ENCODE data around the gene TFAP2D. TPM values are rescaled to one million over a fixed set of nuclear protein-coding genes. Genes with fewer than 3 reads are reported as not detected.

Gene TFAP2D
- total and polyA plus RNA-seq, 10 of the 15 experiments (the other 5 are each of a cell fraction or from before 2014, with no cell fraction given), result not detected

DNA sequence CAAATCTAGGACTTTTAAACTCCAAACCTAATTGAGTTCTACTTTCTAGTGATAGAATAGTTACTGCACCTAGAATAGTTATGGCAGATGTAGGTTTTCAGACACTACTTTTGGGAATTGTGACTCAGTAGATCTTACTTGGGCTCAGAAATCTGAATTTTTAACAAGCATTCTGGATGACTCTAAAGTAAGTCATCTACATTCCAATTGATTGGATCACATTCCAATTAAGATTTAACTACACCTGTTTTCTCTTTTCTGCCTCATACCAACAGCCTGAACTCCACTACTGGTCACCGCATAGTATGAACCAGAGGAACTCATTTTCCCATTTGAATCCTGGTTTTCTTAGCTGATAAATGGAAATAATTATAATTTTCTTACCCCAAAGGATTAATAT, 49.5 kb upstream of the TFAP2D start:
- Histone ChIP-seq H3K27me3 (replicated peaks in 1 of 2; ENCODE audit: control insufficient read depth in 2 of 2, insufficient read depth in 2 of 2, low read length in 1 of 2) (no peaks in the 10 kb centered on the region), H3K4me1 (ENCODE audit: control insufficient read depth, insufficient read depth, low read length) (no peaks in the 10 kb centered on the region), H2AFZ (ENCODE audit: control insufficient read depth, low read depth, low read length) (no peak overlapping the region), H3K36me3 (ENCODE audit: control insufficient read depth in 2 of 2, insufficient read depth in 2 of 2, low read length in 1 of 2) (no peaks in the 10 kb centered on the region), H3K4me3 (no peak overlapping the region), H3K9ac (ENCODE audit: control insufficient read depth, insufficient read depth, low read length) (no peak overlapping the region), H3K27ac (ENCODE audit: control insufficient read depth, insufficient read depth) (no peak overlapping the region), H3K9me3 (replicated peaks; ENCODE audit: control insufficient read depth, insufficient read depth, low read length) (no peaks in the 10 kb centered on the region), H3K4me2 (ENCODE audit: control insufficient read depth, insufficient read depth) (no peak overlapping the region), H3K79me2 (ENCODE audit: control insufficient read depth, insufficient read depth, low read length) (no peaks in the 10 kb centered on the region), H4K20me1 (ENCODE audit: control insufficient read depth, insufficient read depth) (no peaks in the 10 kb centered on the region)
- in situ Hi-C loops (cut with MboI), result no loop called here
- ATAC-seq (no peak), FAIRE-seq (no peak), DNase-seq (ENCODE audit: low read depth, low spot score) (no peak)
- 56% methylated on average over 1 of the region's 1 CpG for WGBS (ENCODE audit: insufficient coverage, insufficient replicate concordance, low lambda C conversion rate, missing lambda C conversion rate)
- SMC1A ChIA-PET (ENCODE audit: uncharacterized antibody, unreplicated experiment), result no interaction called here
- POLR2A ChIA-PET, result no interaction called here
- CTCF ChIA-PET, result interaction anchor here (1.0 kb wide), 1 partner anchor 1356 kb away, joined by 3 read pairs; no protein-coding TSS in a partner anchor
- intact Hi-C loops (cut with micrococcal nuclease; ENCODE audit: unreplicated experiment), result no loop called here
- RAD21 ChIA-PET (ENCODE audit: unreplicated experiment), result no interaction called here
- TF ChIP-seq ATF2 (IDR thresholded peaks at IDR 0.05; ENCODE audit: low read length), result no peak
- no peak for TF ChIP-seq SMARCA5 (IDR thresholded peaks at IDR 0.05)
- no peak for TF ChIP-seq NFYB (IDR thresholded peaks at IDR 0.05; ENCODE audit: insufficient read depth, low read depth, low read length)
- TF ChIP-seq MTA3 (IDR thresholded peaks at IDR 0.05; ENCODE audit: borderline replicate concordance, low read length), result no peak
- no peak for TF ChIP-seq RB1 (IDR thresholded peaks at IDR 0.05; ENCODE audit: borderline replicate concordance)
- TF ChIP-seq CBX5 (IDR thresholded peaks at IDR 0.05; ENCODE audit: low read depth), result no peak
- no peak for TF ChIP-seq CHD4 (IDR thresholded peaks at IDR 0.05)
- TF ChIP-seq CREB1 (IDR thresholded peaks at IDR 0.05; ENCODE audit: low read depth), result no peak
- no peak for TF ChIP-seq ZNF217 (IDR thresholded peaks at IDR 0.05)
- BruUV-seq (replicated peaks), result no TSS peak

Measured in GM12878 (cell line).